ENCODE results near the gene RGR.

DNA sequence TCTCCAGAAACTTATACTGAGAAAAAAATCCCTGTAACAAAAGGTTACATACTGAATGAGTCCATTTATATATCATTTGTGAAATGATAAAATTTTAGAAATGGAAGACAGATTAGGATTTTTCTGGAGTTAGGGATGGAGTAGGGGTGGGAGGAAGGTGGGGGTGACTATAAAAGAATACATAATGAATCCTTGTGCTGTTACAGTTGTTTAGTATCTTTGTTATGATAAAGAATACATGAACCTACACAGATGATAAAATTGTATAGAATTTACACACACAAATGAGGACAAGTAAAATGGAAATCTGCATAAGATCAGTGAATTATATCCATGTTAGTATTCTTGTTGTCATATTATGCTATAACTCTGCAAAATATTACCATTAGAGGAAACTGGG, 41.8 kb downstream of the RGR start:
- TF ChIP-seq, protein P1, sequence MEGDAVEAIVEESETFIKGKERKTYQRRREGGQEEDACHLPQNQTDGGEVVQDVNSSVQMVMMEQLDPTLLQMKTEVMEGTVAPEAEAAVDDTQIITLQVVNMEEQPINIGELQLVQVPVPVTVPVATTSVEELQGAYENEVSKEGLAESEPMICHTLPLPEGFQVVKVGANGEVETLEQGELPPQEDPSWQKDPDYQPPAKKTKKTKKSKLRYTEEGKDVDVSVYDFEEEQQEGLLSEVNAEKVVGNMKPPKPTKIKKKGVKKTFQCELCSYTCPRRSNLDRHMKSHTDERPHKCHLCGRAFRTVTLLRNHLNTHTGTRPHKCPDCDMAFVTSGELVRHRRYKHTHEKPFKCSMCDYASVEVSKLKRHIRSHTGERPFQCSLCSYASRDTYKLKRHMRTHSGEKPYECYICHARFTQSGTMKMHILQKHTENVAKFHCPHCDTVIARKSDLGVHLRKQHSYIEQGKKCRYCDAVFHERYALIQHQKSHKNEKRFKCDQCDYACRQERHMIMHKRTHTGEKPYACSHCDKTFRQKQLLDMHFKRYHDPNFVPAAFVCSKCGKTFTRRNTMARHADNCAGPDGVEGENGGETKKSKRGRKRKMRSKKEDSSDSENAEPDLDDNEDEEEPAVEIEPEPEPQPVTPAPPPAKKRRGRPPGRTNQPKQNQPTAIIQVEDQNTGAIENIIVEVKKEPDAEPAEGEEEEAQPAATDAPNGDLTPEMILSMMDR (optimal IDR thresholded peaks at IDR 0.05 in 1 of 3, IDR thresholded peaks at IDR 0.05 in 1 of 3, conservative IDR thresholded peaks at IDR 0.05 in 1 of 3; ENCODE audit: extremely low read depth in 1 of 3, insufficient read depth in 2 of 3, low read length in 3 of 3): no peak
- no peak for TF ChIP-seq EZH2 (IDR thresholded peaks at IDR 0.05; ENCODE audit: low read length)

Measured in keratinocyte (primary cell).